Measurements from ENCODE around the gene SCAANT1.

The SCAANT1 gene

GRCh38 chr3:63900459-63900858, 11.7 kb downstream of the SCAANT1 start:
- DNase-seq (ENCODE audit: low read depth): no peak

- no peak for DNase-seq (ENCODE audit: low read depth)
Measured at GRCh38 chr3:63900010-63900409, 12.2 kb downstream of the SCAANT1 start.

- DNase-seq (ENCODE audit: low read depth): peak; percentile 62
Measured at GRCh38 chr3:63896332-63897030, 15.7 kb downstream of the SCAANT1 start.

- peak; percentile 3 for DNase-seq (ENCODE audit: low read depth)
Measured at GRCh38 chr3:63895422-63896189, 16.6 kb downstream of the SCAANT1 start.

GRCh38 chr3:63892773-63893352, 19.3 kb downstream of the SCAANT1 start:
- DNase-seq (ENCODE audit: low read depth): no peak

- DNase-seq (ENCODE audit: low read depth): no peak
Measured at GRCh38 chr3:63891518-63891917, 20.7 kb downstream of the SCAANT1 start.

- DNase-seq (ENCODE audit: low read depth): peak; percentile 3
Measured at GRCh38 chr3:63886858-63887257, 25.3 kb downstream of the SCAANT1 start.

- DNase-seq (ENCODE audit: low read depth): no peak
Measured at GRCh38 chr3:63880653-63881052, 31.5 kb downstream of the SCAANT1 start.

- DNase-seq (ENCODE audit: low read depth): no peak
Measured at GRCh38 chr3:63878394-63879060, 33.7 kb downstream of the SCAANT1 start.

GRCh38 chr3:63877737-63878393, 34.3 kb downstream of the SCAANT1 start:
- DNase-seq (ENCODE audit: low read depth): peak; percentile 71

GRCh38 chr3:63876260-63876659, 35.9 kb downstream of the SCAANT1 start:
- DNase-seq (ENCODE audit: low read depth): no peak

GRCh38 chr3:63875510-63875909, 36.7 kb downstream of the SCAANT1 start:
- no peak for DNase-seq (ENCODE audit: low read depth)

- DNase-seq (ENCODE audit: low read depth): no peak
Measured at GRCh38 chr3:63874769-63875168, 37.4 kb downstream of the SCAANT1 start.

GRCh38 chr3:63872135-63872924, 39.9 kb downstream of the SCAANT1 start:
- DNase-seq (ENCODE audit: low read depth): peak; percentile 89

GRCh38 chr3:63870615-63871005, 41.6 kb downstream of the SCAANT1 start:
- no peak for DNase-seq (ENCODE audit: low read depth)

- no peak for DNase-seq (ENCODE audit: low read depth)
Measured at GRCh38 chr3:63869940-63870614, 42.1 kb downstream of the SCAANT1 start.

- no peak for DNase-seq (ENCODE audit: low read depth)
Measured at GRCh38 chr3:63867225-63867624, 45.0 kb downstream of the SCAANT1 start.

GRCh38 chr3:63864965-63865327, 47.2 kb downstream of the SCAANT1 start:
- no peak for DNase-seq (ENCODE audit: low read depth)

- DNase-seq (ENCODE audit: low read depth): peak; percentile 35
Measured at GRCh38 chr3:63864008-63864964, 47.9 kb downstream of the SCAANT1 start.

Measured in EH (cell line).